Measurements from ENCODE around the gene AFMID. TPM values are rescaled to one million over a fixed set of nuclear protein-coding genes. Genes with fewer than 3 reads are reported as not detected.

AFMID gene
- total and polyA plus RNA-seq, 2 of the 8 experiments (the other 6 are each of a cell fraction or from before 2014, with no cell fraction given): 49.0 to 53.0 TPM

GRCh38 chr17:78148286-78149016 lies 38.7 kb upstream of the AFMID start (continued):
- TF ChIP-seq SP4 (IDR thresholded peaks at IDR 0.05; ENCODE audit: low read length) (no peak), RXRA (IDR thresholded peaks at IDR 0.05; ENCODE audit: insufficient read depth, low read depth, low read length) (no peak), RAD21 (IDR thresholded peaks at IDR 0.05 in 1 of 2, conservative IDR thresholded peaks at IDR 0.05 in 1 of 2; ENCODE audit: low read depth in 2 of 2, low read length in 2 of 2) (no peak), SP1 (IDR thresholded peaks at IDR 0.05; ENCODE audit: low read depth, low read length) (no peak), CREB1 (IDR thresholded peaks at IDR 0.05) (no peak), MAX (IDR thresholded peaks at IDR 0.05) (no peak), JUN (IDR thresholded peaks at IDR 0.05; ENCODE audit: low read depth, low read length) (no peak), TBP (IDR thresholded peaks at IDR 0.05; ENCODE audit: low read depth, low read length) (no peak)

All from H1 (cell line).